Measurements from ENCODE around the gene SGK2.

GRCh38 chr20:43516251-43516824, 42.5 kb upstream of the SGK2 start:
- no peak for TF ChIP-seq CTCF (IDR thresholded peaks at IDR 0.05; ENCODE audit: insufficient read depth, low read length)
- TF ChIP-seq POLR2AphosphoS5 (IDR thresholded peaks at IDR 0.05; ENCODE audit: low read depth): no peak
- TF ChIP-seq SPI1 (IDR thresholded peaks at IDR 0.05; ENCODE audit: borderline replicate concordance, low read depth): no peak
- no peak for TF ChIP-seq REST (IDR thresholded peaks at IDR 0.05; ENCODE audit: insufficient replicate concordance, low read depth)
